T-helper 9 cell (primary cell): ENCODE measurements around the gene TPST1.
"Not testable (repeated sequence)": the region's sequence is repeated elsewhere in the genome, so short reads cannot be mapped to it uniquely, and the experiment has no call there.

Experiments used
- DNase-seq: peaks from one replicate; pipeline ENCODE4 v3.0.0-alpha.2; 2020

Gene TPST1

GRCh38 chr7:66385191-66385905, 180.2 kb downstream of the TPST1 start:
- not testable (repeated sequence) for DNase-seq

GRCh38 chr7:66395128-66395571, 190.0 kb downstream of the TPST1 start:
- DNase-seq = not testable (repeated sequence)

GRCh38 chr7:66396052-66396451, 190.9 kb downstream of the TPST1 start:
- not testable (repeated sequence) for DNase-seq

- not testable (repeated sequence) for DNase-seq
These were observed 193.7 kb downstream of the TPST1 start for GRCh38 chr7:66398841-66399240.

- DNase-seq = no peak
These were observed 194.4 kb downstream of the TPST1 start for GRCh38 chr7:66399566-66399965.

GRCh38 chr7:66400400-66400799, 195.3 kb downstream of the TPST1 start:
- no peak for DNase-seq

GRCh38 chr7:66401126-66401525, 196.0 kb downstream of the TPST1 start:
- DNase-seq = not testable (repeated sequence)

- not testable (repeated sequence) for DNase-seq
These were observed 196.8 kb downstream of the TPST1 start for GRCh38 chr7:66401932-66402331.

- DNase-seq = no peak
These were observed 198.4 kb downstream of the TPST1 start for GRCh38 chr7:66403564-66403963.

GRCh38 chr7:66409493-66409892, 204.4 kb downstream of the TPST1 start:
- DNase-seq = no peak
